Smooth muscle cell (in vitro differentiated cells): ENCODE results near the gene RC3H2. TPM values are rescaled to one million over a fixed set of nuclear protein-coding genes. Genes with fewer than 3 reads are reported as not detected.

Experiments
- DNase-seq: peaks from one replicate; lab custom pipeline; 2025; ENCODE audit not compliant: unreplicated experiment; lab: John Stamatoyannopoulos, UW
- H2AFZ ChIP-seq: fragments of 200-600 bp; sonication (generic); 2 replicates; pipeline ENCODE4 v1.6.0; 2016; ENCODE audit warnings: antibody characterized with exemption, low read depth, mild to moderate bottlenecking
- H3F3A ChIP-seq: fragments of 200-600 bp; sonication (generic); 2 replicates; pipeline ENCODE4 v1.6.0; 2017; ENCODE audit warnings: antibody characterized with exemption, low read depth
- H3K27ac ChIP-seq: fragments of 200-600 bp; sonication (generic); 2 replicates; pipeline ENCODE4 v1.5.1; 2016; ENCODE audit warnings: low read depth, mild to moderate bottlenecking
- H3K27me3 ChIP-seq: fragments of 200-600 bp; sonication (generic); 2 replicates; pipeline ENCODE4 v1.6.1; 2016; ENCODE audit warnings: low read depth, mild to moderate bottlenecking
- H3K36me3 ChIP-seq: fragments of 200-600 bp; sonication (generic); 2 replicates; pipeline ENCODE4 v1.5.1; 2016; ENCODE audit warnings: low read depth
- H3K4me1 ChIP-seq: fragments of 200-600 bp; sonication (generic); 2 replicates; pipeline ENCODE4 v1.5.1; 2016; ENCODE audit warnings: low read depth
- H3K4me2 ChIP-seq: fragments of 200-600 bp; sonication (generic); 2 replicates; pipeline ENCODE4 v1.6.0; 2016; ENCODE audit warnings: mild to moderate bottlenecking
- H3K4me3 ChIP-seq: fragments of 200-600 bp; sonication (generic); 2 replicates; pipeline ENCODE4 v1.5.1; 2016; ENCODE audit warnings: mild to moderate bottlenecking
- H3K79me2 ChIP-seq: fragments of 200-600 bp; sonication (generic); 2 replicates; pipeline ENCODE4 v1.6.0; 2016; ENCODE audit warnings: low read depth, mild to moderate bottlenecking
- H3K9ac ChIP-seq: fragments of 200-600 bp; sonication (generic); 2 replicates; pipeline ENCODE4 v1.6.0; 2016; ENCODE audit warnings: low read depth
- H3K9me3 ChIP-seq: fragments of 200-600 bp; sonication (generic); replicated peaks from 2 replicates; pipeline ENCODE4 v1.5.1; 2016; ENCODE audit warnings: low read depth
- H4K20me1 ChIP-seq: fragments of 200-600 bp; sonication (generic); 2 replicates; pipeline ENCODE4 v1.6.0; 2016; ENCODE audit warnings: low read depth
- WGBS: methylation state at CpG from one replicate; pipeline ENCODE4 v1.1.7; 2016; ENCODE audit warnings: low lambda C conversion rate; 5-methylcytosine and 5-hydroxymethylcytosine counted together
- polyA plus RNA-seq: library from polyadenylated mRNA; unstranded; fragments of >200 nt; fragmentation: Nextera tagmentation; extraction: Ambion mirVana; gene quantifications from 2 replicates; pipeline ENCODE4 v1.2.1, GENCODE V29; 2016
- total RNA-seq: library from RNA; depleted of rRNA; stranded (reverse); fragments of >200 nt; gene quantifications from 2 replicates; pipeline ENCODE4 v1.2.3, GENCODE V29; 2014
- TF ChIP-seq, protein P1 (sequence below): fragments of 200-600 bp; sonication (generic); IDR thresholded peaks from 2 replicates; pipeline ENCODE4 v1.5.1; 2017; ENCODE audit warnings: borderline replicate concordance, mild to moderate bottlenecking, antibody characterized with exemption; ENCODE audit not compliant: insufficient read depth, poor library complexity, severe bottlenecking

Gene RC3H2
- total and polyA plus RNA-seq, 2 experiments from 2014 or later, result 15.3 to 44.7 TPM

- WGBS, result 1% methylated on average over 8 of the region's 8 CpGs
- H3K4me2 ChIP-seq, result peak overlapping the region; percentile 100
- peak overlapping the region; percentile 85 for H3K9ac ChIP-seq
- H3F3A ChIP-seq, result peaks cover 6% of the 10 kb centered on the region
- H4K20me1 ChIP-seq, result peaks cover 37% of the 10 kb centered on the region
- H3K9me3 ChIP-seq, result no peaks in the 10 kb centered on the region
- peaks cover 36% of the 10 kb centered on the region for H3K79me2 ChIP-seq
- H3K27me3 ChIP-seq, result no peaks in the 10 kb centered on the region
- peak overlapping the region; percentile 94 for H3K4me3 ChIP-seq
- no peaks in the 10 kb centered on the region for H3K36me3 ChIP-seq
- peak overlapping the region; percentile 68 for H3K27ac ChIP-seq
- TF ChIP-seq, protein P1, sequence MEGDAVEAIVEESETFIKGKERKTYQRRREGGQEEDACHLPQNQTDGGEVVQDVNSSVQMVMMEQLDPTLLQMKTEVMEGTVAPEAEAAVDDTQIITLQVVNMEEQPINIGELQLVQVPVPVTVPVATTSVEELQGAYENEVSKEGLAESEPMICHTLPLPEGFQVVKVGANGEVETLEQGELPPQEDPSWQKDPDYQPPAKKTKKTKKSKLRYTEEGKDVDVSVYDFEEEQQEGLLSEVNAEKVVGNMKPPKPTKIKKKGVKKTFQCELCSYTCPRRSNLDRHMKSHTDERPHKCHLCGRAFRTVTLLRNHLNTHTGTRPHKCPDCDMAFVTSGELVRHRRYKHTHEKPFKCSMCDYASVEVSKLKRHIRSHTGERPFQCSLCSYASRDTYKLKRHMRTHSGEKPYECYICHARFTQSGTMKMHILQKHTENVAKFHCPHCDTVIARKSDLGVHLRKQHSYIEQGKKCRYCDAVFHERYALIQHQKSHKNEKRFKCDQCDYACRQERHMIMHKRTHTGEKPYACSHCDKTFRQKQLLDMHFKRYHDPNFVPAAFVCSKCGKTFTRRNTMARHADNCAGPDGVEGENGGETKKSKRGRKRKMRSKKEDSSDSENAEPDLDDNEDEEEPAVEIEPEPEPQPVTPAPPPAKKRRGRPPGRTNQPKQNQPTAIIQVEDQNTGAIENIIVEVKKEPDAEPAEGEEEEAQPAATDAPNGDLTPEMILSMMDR, result no peak
- peak overlapping the region; percentile 89 for H2AFZ ChIP-seq
- no peak for DNase-seq
- peaks cover 10% of the 10 kb centered on the region for H3K4me1 ChIP-seq
Measured at GRCh38 chr9:122827761-122828093, 77.4 kb downstream of the RC3H2 start.

DNA sequence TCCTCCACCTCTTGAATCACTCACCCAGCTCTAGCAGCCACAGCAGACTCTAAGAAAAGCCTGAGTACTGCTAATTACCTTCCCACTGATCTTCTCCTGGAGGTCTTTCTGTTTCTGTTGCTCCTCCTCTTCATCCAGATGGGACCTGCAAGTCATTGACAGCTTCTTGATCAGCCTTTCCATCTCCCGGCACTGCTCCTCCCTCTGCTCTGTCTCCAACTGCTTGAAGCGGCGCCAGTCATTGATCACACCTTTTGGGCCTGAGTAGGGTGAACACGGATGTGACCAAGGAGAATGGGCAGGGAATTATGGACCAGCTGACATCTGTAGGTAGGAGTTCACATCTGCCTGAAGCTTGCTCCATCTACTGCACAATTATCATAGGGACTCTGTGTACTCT is 82.2 kb downstream of the RC3H2 start:
- DNase-seq, result no peak
- Histone ChIP-seq H3K79me2 (peaks cover 36% of the 10 kb centered on the region), H3K4me2 (no peak overlapping the region), H3K9ac (no peak overlapping the region), H3K4me1 (peaks cover 10% of the 10 kb centered on the region), H3K27me3 (no peaks in the 10 kb centered on the region), H3K9me3 (no peaks in the 10 kb centered on the region), H3K4me3 (no peak overlapping the region), H3F3A (peaks cover 3% of the 10 kb centered on the region), H2AFZ (no peak overlapping the region), H3K36me3 (peaks cover 12% of the 10 kb centered on the region), H4K20me1 (peaks cover 70% of the 10 kb centered on the region), H3K27ac (no peak overlapping the region)
- TF ChIP-seq, protein P1, result no peak
- 92% methylated on average over 4 of the region's 4 CpGs for WGBS

DNA sequence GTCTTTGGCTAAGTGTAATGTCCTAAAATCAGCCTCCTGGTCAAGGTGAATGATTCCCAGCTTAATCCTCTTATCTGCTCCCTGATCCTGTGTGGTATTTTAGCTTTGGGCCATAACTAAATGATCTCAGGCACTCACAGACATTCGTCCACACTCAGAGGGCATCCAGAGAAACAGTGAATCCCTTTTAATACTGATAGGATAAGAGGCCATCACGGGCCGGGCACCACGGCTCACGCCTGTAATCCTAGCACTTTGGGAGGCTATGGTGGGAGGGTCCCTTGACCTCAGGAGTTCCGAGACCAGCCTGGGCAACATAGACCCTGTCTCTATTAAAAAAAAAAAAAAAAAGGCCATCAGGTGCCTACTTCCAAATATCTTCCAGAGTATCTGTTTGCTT is 83.1 kb downstream of the RC3H2 start:
- Histone ChIP-seq H3K4me3 (no peak overlapping the region), H3K9me3 (no peaks in the 10 kb centered on the region), H3K27me3 (no peaks in the 10 kb centered on the region), H3K9ac (no peak overlapping the region), H3K4me1 (peaks cover 5% of the 10 kb centered on the region), H3F3A (no peaks in the 10 kb centered on the region), H3K36me3 (peaks cover 12% of the 10 kb centered on the region), H3K4me2 (no peak overlapping the region), H4K20me1 (peaks cover 61% of the 10 kb centered on the region), H3K27ac (no peak overlapping the region), H3K79me2 (peaks cover 29% of the 10 kb centered on the region), H2AFZ (no peak overlapping the region)
- 70% methylated on average over 6 of the region's 6 CpGs for WGBS
- TF ChIP-seq, protein P1, result no peak
- DNase-seq, result no peak

GRCh38 chr9:122821278-122821943 is 83.7 kb downstream of the RC3H2 start:
- no peak overlapping the region for H3K4me2 ChIP-seq
- peaks cover 23% of the 10 kb centered on the region for H3K79me2 ChIP-seq
- no peaks in the 10 kb centered on the region for H3K27me3 ChIP-seq
- H3F3A ChIP-seq, result no peaks in the 10 kb centered on the region
- no peak overlapping the region for H3K9ac ChIP-seq
- H4K20me1 ChIP-seq, result peaks cover 54% of the 10 kb centered on the region
- H3K9me3 ChIP-seq, result no peaks in the 10 kb centered on the region
- DNase-seq, result no peak
- H3K4me3 ChIP-seq, result no peak overlapping the region
- TF ChIP-seq, protein P1, result no peak
- H3K36me3 ChIP-seq, result peaks cover 12% of the 10 kb centered on the region
- H3K4me1 ChIP-seq, result no peaks in the 10 kb centered on the region
- WGBS, result 84% methylated on average over 7 of the region's 7 CpGs
- no peak overlapping the region for H2AFZ ChIP-seq
- H3K27ac ChIP-seq, result no peak overlapping the region
